DOHH2 (cell line): ENCODE data around the gene SLC11A1.

ENCODE experiments used
- H3F3A ChIP-seq: fragments of 200-600 bp; sonication (generic), shearing (Covaris generic); 2 replicates; pipeline ENCODE4 v1.6.0; 2016; ENCODE audit warnings: antibody characterized with exemption, mild to moderate bottlenecking; ENCODE audit not compliant: control insufficient read depth, insufficient read depth
- H3K27ac ChIP-seq: fragments of 200-600 bp; sonication (generic); 2 replicates; pipeline ENCODE4 v1.5.1; 2014; ENCODE audit warnings: low read depth, mild to moderate bottlenecking, low read length, moderate library complexity
- H3K27me3 ChIP-seq: fragments of 200-600 bp; sonication (generic); 2 replicates; pipeline ENCODE4 v1.6.1; 2014; ENCODE audit warnings: mild to moderate bottlenecking, low read length, mixed read lengths; ENCODE audit not compliant: control insufficient read depth
- H3K36me3 ChIP-seq: fragments of 200-600 bp; sonication (generic); 2 replicates; pipeline ENCODE4 v1.6.1; 2014; ENCODE audit warnings: mild to moderate bottlenecking, low read length, moderate library complexity, mixed read lengths; ENCODE audit not compliant: control insufficient read depth
- H3K4me1 ChIP-seq: fragments of 200-600 bp; sonication (generic); 2 replicates; pipeline ENCODE4 v1.6.1; 2014; ENCODE audit warnings: mild to moderate bottlenecking, low read length, mixed read lengths; ENCODE audit not compliant: control insufficient read depth
- H3K4me2 ChIP-seq: fragments of 200-600 bp; sonication (generic); 2 replicates; pipeline ENCODE4 v1.6.0; 2014; ENCODE audit warnings: mild to moderate bottlenecking, low read length, moderate library complexity
- H3K4me3 ChIP-seq: fragments of 200-600 bp; sonication (generic); 2 replicates; pipeline ENCODE4 v1.5.1; 2014; ENCODE audit warnings: mild to moderate bottlenecking, low read length, mixed read lengths
- H3K79me2 ChIP-seq: fragments of 200-600 bp; sonication (generic); 2 replicates; pipeline ENCODE4 v1.6.1; 2014; ENCODE audit warnings: mild to moderate bottlenecking, low read length, mixed read lengths; ENCODE audit not compliant: control insufficient read depth
- H3K9me2 ChIP-seq: fragments of 200-600 bp; sonication (generic); replicated peaks from 2 replicates; pipeline ENCODE4 v1.6.1; 2014; ENCODE audit warnings: mild to moderate bottlenecking, low read length, mixed read lengths; ENCODE audit not compliant: control insufficient read depth
- H3K9me3 ChIP-seq: fragments of 200-600 bp; sonication (generic); 2 replicates; pipeline ENCODE4 v1.6.1; 2014; ENCODE audit warnings: antibody characterized with exemption, low read length, mixed read lengths; ENCODE audit not compliant: control insufficient read depth, insufficient read depth
- H4K20me1 ChIP-seq: fragments of 200-600 bp; sonication (generic); 2 replicates; pipeline ENCODE4 v1.6.0; 2014; ENCODE audit warnings: low read depth, mild to moderate bottlenecking, antibody characterized with exemption, low read length, moderate library complexity; ENCODE audit not compliant: control insufficient read depth, insufficient read depth
- EZH2phosphoT487 ChIP-seq: fragments of 200-600 bp; sonication (generic); IDR thresholded peaks from 2 replicates; pipeline ENCODE4 v1.6.1; 2017; ENCODE audit warnings: borderline replicate concordance, mild to moderate bottlenecking, antibody characterized with exemption, low read length, moderate library complexity, mixed read lengths
- TF ChIP-seq, protein P1 (sequence below): fragments of 200-600 bp; sonication (generic); IDR thresholded peaks from one replicate; pipeline ENCODE4 v1.5.1; 2014; ENCODE audit warnings: antibody characterized with exemption, mild to moderate bottlenecking, low read depth, low read length; ENCODE audit not compliant: poor library complexity, severe bottlenecking

The SLC11A1 gene

DNA sequence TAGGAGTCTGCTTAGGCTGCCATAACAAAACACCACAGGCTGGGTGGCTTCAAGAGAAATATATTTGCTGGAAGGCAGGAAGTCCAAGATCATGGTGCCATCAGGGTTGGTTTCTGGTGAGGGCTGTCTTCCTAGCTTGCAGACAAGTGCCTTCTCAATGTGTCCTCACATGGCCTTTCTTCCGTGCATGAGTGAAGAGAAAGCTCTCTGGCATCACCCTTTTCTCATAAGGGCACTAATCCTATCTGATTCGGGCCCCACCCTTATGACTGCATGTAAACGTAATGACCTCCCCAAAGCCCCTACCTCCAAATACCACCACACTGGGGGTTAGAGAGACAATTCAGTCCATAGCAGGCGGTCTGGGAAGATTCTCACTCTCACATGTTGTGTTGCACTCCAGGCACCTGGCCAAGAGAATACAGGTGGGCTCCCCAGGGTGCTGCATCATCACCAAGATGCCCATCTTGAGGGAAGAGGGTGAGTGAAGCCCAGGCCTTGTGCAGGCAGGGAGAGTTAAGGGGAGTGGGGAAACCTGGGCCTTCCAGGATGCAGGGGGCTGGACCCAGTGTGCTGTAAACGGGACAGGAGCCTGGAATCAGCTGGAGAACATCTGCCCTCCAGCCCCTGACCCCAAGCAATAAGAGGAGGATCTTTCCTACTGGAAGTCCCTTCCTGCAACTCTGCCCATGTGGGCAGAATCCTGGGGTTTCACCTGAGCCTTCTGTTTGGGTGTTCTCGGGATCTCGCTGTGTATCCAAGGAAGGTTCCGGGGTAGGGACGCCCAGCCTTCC lies 15.3 kb upstream of the SLC11A1 start:
- peaks cover 46% of the 10 kb centered on the region for H3F3A ChIP-seq
- H3K27ac ChIP-seq: no peak overlapping the region
- no peaks in the 10 kb centered on the region for H3K36me3 ChIP-seq
- TF ChIP-seq, protein P1, sequence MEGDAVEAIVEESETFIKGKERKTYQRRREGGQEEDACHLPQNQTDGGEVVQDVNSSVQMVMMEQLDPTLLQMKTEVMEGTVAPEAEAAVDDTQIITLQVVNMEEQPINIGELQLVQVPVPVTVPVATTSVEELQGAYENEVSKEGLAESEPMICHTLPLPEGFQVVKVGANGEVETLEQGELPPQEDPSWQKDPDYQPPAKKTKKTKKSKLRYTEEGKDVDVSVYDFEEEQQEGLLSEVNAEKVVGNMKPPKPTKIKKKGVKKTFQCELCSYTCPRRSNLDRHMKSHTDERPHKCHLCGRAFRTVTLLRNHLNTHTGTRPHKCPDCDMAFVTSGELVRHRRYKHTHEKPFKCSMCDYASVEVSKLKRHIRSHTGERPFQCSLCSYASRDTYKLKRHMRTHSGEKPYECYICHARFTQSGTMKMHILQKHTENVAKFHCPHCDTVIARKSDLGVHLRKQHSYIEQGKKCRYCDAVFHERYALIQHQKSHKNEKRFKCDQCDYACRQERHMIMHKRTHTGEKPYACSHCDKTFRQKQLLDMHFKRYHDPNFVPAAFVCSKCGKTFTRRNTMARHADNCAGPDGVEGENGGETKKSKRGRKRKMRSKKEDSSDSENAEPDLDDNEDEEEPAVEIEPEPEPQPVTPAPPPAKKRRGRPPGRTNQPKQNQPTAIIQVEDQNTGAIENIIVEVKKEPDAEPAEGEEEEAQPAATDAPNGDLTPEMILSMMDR: no peak
- no peak for TF ChIP-seq EZH2phosphoT487
- H3K4me2 ChIP-seq: peak overlapping the region; percentile 85
- no peaks in the 10 kb centered on the region for H3K9me2 ChIP-seq
- H3K9me3 ChIP-seq: no peaks in the 10 kb centered on the region
- peak overlapping the region; percentile 63 for H3K4me3 ChIP-seq
- no peaks in the 10 kb centered on the region for H3K79me2 ChIP-seq
- H3K4me1 ChIP-seq: peaks cover 71% of the 10 kb centered on the region
- no peaks in the 10 kb centered on the region for H3K27me3 ChIP-seq
- H4K20me1 ChIP-seq: no peaks in the 10 kb centered on the region

DNA sequence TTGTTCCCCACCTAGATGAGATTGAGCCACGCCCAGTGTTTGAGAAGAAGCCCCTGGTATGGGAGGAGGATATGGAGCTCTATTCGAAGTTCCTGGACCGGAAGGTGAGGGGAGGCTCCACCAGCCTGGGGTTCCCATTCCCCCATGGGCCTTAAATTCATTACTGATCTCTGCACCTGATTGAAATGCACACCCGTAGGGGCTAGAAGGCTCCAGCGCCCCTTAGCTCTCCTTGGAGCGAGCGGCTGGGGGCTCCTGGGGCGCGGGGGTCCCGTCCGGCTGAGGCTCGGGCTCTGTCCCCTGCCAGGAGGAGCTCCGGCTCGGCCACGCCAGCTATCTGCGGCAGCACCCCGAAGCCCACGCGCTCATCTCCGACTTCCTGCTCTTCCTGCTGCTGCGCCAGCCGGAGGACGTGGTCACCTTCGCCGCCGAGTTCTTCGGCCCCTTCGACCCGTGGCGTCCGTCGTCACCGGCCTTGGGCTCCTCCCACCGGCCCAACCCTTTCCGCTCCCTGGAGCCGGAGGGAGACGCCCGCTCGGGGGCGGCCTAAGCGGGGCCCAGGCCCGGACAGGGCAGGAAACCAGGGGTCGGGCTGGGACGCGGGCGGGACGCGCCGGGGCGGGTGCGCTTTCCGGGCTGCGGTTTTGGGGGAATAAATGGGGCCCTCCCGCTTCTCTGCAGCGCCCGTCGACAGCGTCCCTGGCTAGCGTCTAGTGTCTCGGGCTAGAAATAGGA lies 14.5 kb upstream of the SLC11A1 start:
- H3K4me2 ChIP-seq: peak overlapping the region; percentile 85

DNA sequence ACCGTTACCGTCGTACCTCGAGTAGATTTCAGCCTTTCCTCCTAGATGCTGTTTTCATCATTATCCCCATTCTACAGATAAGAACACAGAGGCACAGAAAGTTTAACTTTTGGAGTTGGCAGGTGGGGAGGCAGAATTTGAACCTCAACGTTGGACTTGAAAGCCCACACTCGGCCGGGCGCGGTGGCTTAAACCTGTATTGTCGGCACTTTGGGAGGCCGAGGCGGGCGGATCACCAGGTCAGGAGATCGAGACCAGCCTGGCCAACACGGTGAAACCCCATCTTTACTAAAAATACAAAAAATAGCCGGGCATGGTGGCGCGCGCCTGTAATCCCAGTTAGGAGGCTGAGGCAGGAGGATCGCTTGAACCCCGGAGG lies 13.9 kb upstream of the SLC11A1 start:
- Histone ChIP-seq H3K27me3 (no peaks in the 10 kb centered on the region), H3K79me2 (no peaks in the 10 kb centered on the region), H3K9me3 (no peaks in the 10 kb centered on the region), H3K27ac (peak overlapping the region; percentile 29), H3K4me1 (peaks cover 75% of the 10 kb centered on the region), H3K4me2 (peak overlapping the region; percentile 85), H3F3A (peaks cover 53% of the 10 kb centered on the region), H4K20me1 (no peaks in the 10 kb centered on the region), H3K4me3 (peak overlapping the region; percentile 63), H3K36me3 (no peaks in the 10 kb centered on the region), H3K9me2 (no peaks in the 10 kb centered on the region)
- TF ChIP-seq, protein P1: no peak
- no peak for TF ChIP-seq EZH2phosphoT487

More for the DNA sequence above, 14.5 kb upstream of the SLC11A1 start:
- TF ChIP-seq, protein P1: no peak
- no peak for TF ChIP-seq EZH2phosphoT487
- Histone ChIP-seq H3K79me2 (no peaks in the 10 kb centered on the region), H3K27me3 (no peaks in the 10 kb centered on the region), H3F3A (peaks cover 50% of the 10 kb centered on the region), H3K27ac (peak overlapping the region; percentile 29), H3K4me3 (peak overlapping the region; percentile 63), H3K36me3 (no peaks in the 10 kb centered on the region), H3K4me1 (peaks cover 75% of the 10 kb centered on the region), H3K9me3 (no peaks in the 10 kb centered on the region), H4K20me1 (no peaks in the 10 kb centered on the region), H3K9me2 (no peaks in the 10 kb centered on the region)
